BLaER1 (cell line): Measurements from ENCODE around the gene CDC6.

Experiments used
- H3K27ac ChIP-seq: shearing (Covaris generic); formaldehyde crosslinking; 2 replicates; pipeline ENCODE4 v1.8.1; 2022
- H3K27me3 ChIP-seq: shearing (Covaris generic); formaldehyde crosslinking; 2 replicates; pipeline ENCODE4 v1.8.1; 2022
- H3K36me3 ChIP-seq: shearing (Covaris generic); formaldehyde crosslinking; 2 replicates; pipeline ENCODE4 v1.8.1; 2022
- H3K4me1 ChIP-seq: shearing (Covaris generic); formaldehyde crosslinking; 2 replicates; pipeline ENCODE4 v1.8.1; 2022
- H3K4me2 ChIP-seq: shearing (Covaris generic); formaldehyde crosslinking; 2 replicates; pipeline ENCODE4 v1.8.1; 2022
- H3K4me3 ChIP-seq: shearing (Covaris generic); formaldehyde crosslinking; 2 replicates; pipeline ENCODE4 v1.8.1; 2022
- H3K9ac ChIP-seq: shearing (Covaris generic); formaldehyde crosslinking; 2 replicates; pipeline ENCODE4 v1.8.1; 2022
- H3K9me3 ChIP-seq: shearing (Covaris generic); formaldehyde crosslinking; 2 replicates; pipeline ENCODE4 v1.8.1; 2022
- H4K20me1 ChIP-seq: shearing (Covaris generic); formaldehyde crosslinking; 2 replicates; pipeline ENCODE4 v1.8.1; 2022
- Cebpa-rat ChIP-seq: shearing (Covaris generic); IDR thresholded peaks from 2 replicates; pipeline ENCODE4 v1.8.1; 2022

Gene CDC6

GRCh38 chr17:40260528-40260927, 27.2 kb upstream of the CDC6 start:
- H3K4me1 ChIP-seq, result no peaks in the 10 kb centered on the region
- H3K4me2 ChIP-seq, result no peak overlapping the region
- no peaks in the 10 kb centered on the region for H3K9me3 ChIP-seq
- no peak overlapping the region for H3K9ac ChIP-seq
- no peaks in the 10 kb centered on the region for H4K20me1 ChIP-seq
- H3K27ac ChIP-seq, result no peak overlapping the region
- H3K4me3 ChIP-seq, result no peak overlapping the region
- peaks cover 99% of the 10 kb centered on the region for H3K36me3 ChIP-seq
- TF ChIP-seq Cebpa-rat, result no peak
- H3K27me3 ChIP-seq, result no peaks in the 10 kb centered on the region

DNA sequence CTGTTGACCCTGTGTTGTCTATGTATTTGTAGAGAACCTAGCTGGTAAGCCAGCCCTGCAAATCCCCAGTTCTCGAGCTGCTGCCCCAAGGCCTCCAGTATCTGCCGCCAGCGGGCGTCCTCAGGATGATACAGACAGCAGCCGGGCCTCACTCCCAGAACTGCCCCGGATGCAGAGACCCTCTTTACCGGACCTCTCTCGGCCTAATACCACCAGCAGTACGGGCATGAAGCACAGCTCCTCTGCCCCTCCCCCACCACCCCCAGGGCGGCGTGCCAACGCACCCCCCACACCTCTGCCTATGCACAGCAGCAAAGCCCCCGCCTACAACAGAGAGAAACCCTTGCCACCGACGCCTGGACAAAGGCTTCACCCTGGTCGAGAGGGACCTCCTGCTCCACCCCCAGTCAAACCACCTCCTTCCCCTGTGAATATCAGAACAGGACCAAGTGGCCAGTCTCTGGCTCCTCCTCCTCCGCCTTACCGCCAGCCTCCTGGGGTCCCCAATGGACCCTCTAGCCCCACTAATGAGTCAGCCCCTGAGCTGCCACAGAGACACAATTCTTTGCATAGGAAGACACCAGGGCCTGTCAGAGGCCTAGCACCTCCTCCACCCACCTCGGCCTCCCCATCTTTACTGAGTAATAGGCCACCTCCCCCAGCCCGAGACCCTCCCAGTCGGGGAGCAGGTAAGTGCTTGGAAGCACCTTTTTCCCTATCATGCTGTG, 23.1 kb upstream of the CDC6 start:
- no peak overlapping the region for H3K4me2 ChIP-seq
- no peak overlapping the region for H3K9ac ChIP-seq
- no peaks in the 10 kb centered on the region for H4K20me1 ChIP-seq
- H3K4me1 ChIP-seq, result no peaks in the 10 kb centered on the region
- no peak for TF ChIP-seq Cebpa-rat
- no peaks in the 10 kb centered on the region for H3K9me3 ChIP-seq
- H3K27ac ChIP-seq, result no peak overlapping the region
- no peak overlapping the region for H3K4me3 ChIP-seq
- H3K36me3 ChIP-seq, result peaks cover 96% of the 10 kb centered on the region
- H3K27me3 ChIP-seq, result no peaks in the 10 kb centered on the region

- H3K9me3 ChIP-seq, result no peaks in the 10 kb centered on the region
- H3K9ac ChIP-seq, result no peak overlapping the region
- no peak overlapping the region for H3K4me2 ChIP-seq
- H3K4me3 ChIP-seq, result no peak overlapping the region
- H3K4me1 ChIP-seq, result no peaks in the 10 kb centered on the region
- H3K36me3 ChIP-seq, result peaks cover 95% of the 10 kb centered on the region
- H3K27me3 ChIP-seq, result no peaks in the 10 kb centered on the region
- no peak overlapping the region for H3K27ac ChIP-seq
- no peaks in the 10 kb centered on the region for H4K20me1 ChIP-seq
- no peak for TF ChIP-seq Cebpa-rat
These were observed 22.3 kb upstream of the CDC6 start for GRCh38 chr17:40265337-40265736.

DNA sequence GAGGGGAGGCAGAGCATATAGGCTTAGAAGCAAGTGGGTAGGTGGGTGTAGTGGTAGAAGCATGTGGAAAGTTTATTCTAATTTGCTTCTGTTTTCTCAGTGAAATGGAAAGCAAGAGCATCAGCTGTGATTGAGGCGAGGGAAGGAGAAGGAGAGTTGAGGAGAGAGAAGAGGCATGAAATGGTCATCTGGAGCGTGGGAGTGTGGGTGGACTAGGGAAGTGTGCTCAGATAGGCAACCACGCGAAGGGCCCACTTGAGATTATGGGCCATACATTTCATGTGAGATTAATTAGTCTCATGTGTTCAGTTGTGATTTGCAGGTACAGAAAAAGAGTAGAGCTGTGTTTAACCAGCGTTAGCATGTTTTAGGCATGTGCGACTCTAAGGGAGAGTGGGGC, 20.8 kb upstream of the CDC6 start:
- no peaks in the 10 kb centered on the region for H3K9me3 ChIP-seq
- peaks cover 95% of the 10 kb centered on the region for H3K36me3 ChIP-seq
- H3K4me3 ChIP-seq, result no peak overlapping the region
- H3K27me3 ChIP-seq, result no peaks in the 10 kb centered on the region
- no peaks in the 10 kb centered on the region for H4K20me1 ChIP-seq
- no peaks in the 10 kb centered on the region for H3K4me1 ChIP-seq
- no peak overlapping the region for H3K27ac ChIP-seq
- H3K9ac ChIP-seq, result no peak overlapping the region
- TF ChIP-seq Cebpa-rat, result no peak
- no peak overlapping the region for H3K4me2 ChIP-seq

GRCh38 chr17:40268141-40268712, 19.5 kb upstream of the CDC6 start:
- TF ChIP-seq Cebpa-rat, result no peak
- H3K27me3 ChIP-seq, result no peaks in the 10 kb centered on the region
- H3K4me1 ChIP-seq, result no peaks in the 10 kb centered on the region
- peaks cover 95% of the 10 kb centered on the region for H3K36me3 ChIP-seq
- no peaks in the 10 kb centered on the region for H4K20me1 ChIP-seq
- H3K27ac ChIP-seq, result no peak overlapping the region
- no peak overlapping the region for H3K9ac ChIP-seq
- H3K4me3 ChIP-seq, result no peak overlapping the region
- H3K4me2 ChIP-seq, result no peak overlapping the region
- H3K9me3 ChIP-seq, result no peaks in the 10 kb centered on the region

- Histone ChIP-seq H3K9ac (no peak overlapping the region), H3K27ac (no peak overlapping the region), H3K4me1 (peaks cover 4% of the 10 kb centered on the region; the same call in 1 of the 2 replicates), H3K4me3 (no peak overlapping the region), H3K27me3 (no peaks in the 10 kb centered on the region), H3K4me2 (no peak overlapping the region), H4K20me1 (no peaks in the 10 kb centered on the region), H3K9me3 (no peaks in the 10 kb centered on the region), H3K36me3 (peaks cover 96% of the 10 kb centered on the region)
- no peak for TF ChIP-seq Cebpa-rat
These were observed 9.3 kb upstream of the CDC6 start for GRCh38 chr17:40278414-40278813.

DNA sequence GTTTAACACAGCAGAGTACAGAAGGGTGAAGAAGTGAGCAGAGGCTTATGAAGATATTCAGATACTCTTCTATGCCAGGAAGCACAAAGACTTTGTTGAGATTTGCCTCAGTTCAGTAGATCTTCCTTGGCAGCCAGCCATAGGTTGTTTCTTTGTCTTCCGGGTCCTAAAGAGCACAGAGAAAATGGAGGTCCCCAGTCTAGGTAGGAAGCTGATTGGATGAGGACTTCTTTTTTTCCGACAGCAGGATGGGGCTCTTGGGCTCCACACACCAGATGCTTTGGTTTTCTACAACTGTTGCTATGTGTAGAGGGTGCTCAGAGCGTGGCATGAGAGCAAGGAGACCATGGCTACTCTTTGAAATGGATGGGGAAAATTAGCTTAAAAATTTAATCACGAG, 8.3 kb upstream of the CDC6 start:
- Histone ChIP-seq H3K4me2 (no peak overlapping the region), H3K36me3 (peaks cover 90% of the 10 kb centered on the region), H3K9me3 (no peaks in the 10 kb centered on the region), H3K9ac (no peak overlapping the region), H3K4me3 (no peak overlapping the region), H3K27me3 (no peaks in the 10 kb centered on the region), H3K4me1 (peaks cover 4% of the 10 kb centered on the region; the same call in 1 of the 2 replicates), H4K20me1 (no peaks in the 10 kb centered on the region), H3K27ac (no peak overlapping the region)
- no peak for TF ChIP-seq Cebpa-rat

DNA sequence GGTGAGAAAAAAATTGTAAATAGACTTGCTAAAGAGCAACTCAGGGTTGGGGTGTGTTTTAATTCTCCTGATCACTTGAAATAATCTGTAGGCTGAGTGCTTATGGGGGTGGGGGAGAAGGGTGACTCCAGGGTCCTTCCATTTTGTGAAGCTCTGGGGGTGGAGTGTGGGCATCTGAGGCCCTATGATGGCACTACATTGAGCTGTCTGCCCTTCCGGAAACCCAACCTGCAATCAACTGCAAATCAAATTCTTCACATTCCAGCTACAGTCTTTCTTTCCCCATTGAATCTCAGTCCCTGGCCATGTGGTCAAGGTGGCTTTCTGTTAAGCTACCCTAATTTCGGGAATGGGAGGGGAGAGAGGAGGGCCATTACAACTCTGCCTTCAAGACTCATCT, 6.0 kb upstream of the CDC6 start:
- Histone ChIP-seq H3K4me1 (no peaks in the 10 kb centered on the region), H3K27ac (no peak overlapping the region), H3K9me3 (no peaks in the 10 kb centered on the region), H3K36me3 (peaks cover 67% of the 10 kb centered on the region), H3K4me2 (no peak overlapping the region), H3K4me3 (no peak overlapping the region), H4K20me1 (no peaks in the 10 kb centered on the region), H3K9ac (no peak overlapping the region), H3K27me3 (no peaks in the 10 kb centered on the region)
- no peak for TF ChIP-seq Cebpa-rat

- no peaks in the 10 kb centered on the region for H3K9me3 ChIP-seq
- TF ChIP-seq Cebpa-rat, result no peak
- peaks cover 47% of the 10 kb centered on the region for H3K36me3 ChIP-seq
- H3K4me2 ChIP-seq, result no peak overlapping the region
- no peak overlapping the region for H3K9ac ChIP-seq
- peaks cover under 1% of the 10 kb centered on the region; the same call in 1 of the 2 replicates for H4K20me1 ChIP-seq
- no peak overlapping the region for H3K27ac ChIP-seq
- H3K4me3 ChIP-seq, result no peak overlapping the region
- no peaks in the 10 kb centered on the region for H3K27me3 ChIP-seq
- peaks cover 4% of the 10 kb centered on the region for H3K4me1 ChIP-seq
These were observed 4.0 kb upstream of the CDC6 start for GRCh38 chr17:40283662-40284061.

- H3K4me3 ChIP-seq, result no peak overlapping the region
These were observed 3.5 kb upstream of the CDC6 start for GRCh38 chr17:40284085-40284713.

More at GRCh38 chr17:40284085-40284713, 3.5 kb upstream of the CDC6 start:
- Histone ChIP-seq H3K4me2 (no peak overlapping the region), H3K4me1 (peaks cover 10% of the 10 kb centered on the region), H3K27ac (no peak overlapping the region), H3K27me3 (no peaks in the 10 kb centered on the region), H3K36me3 (peaks cover 42% of the 10 kb centered on the region), H3K9ac (no peak overlapping the region), H4K20me1 (peaks cover 6% of the 10 kb centered on the region; the same call in 1 of the 2 replicates), H3K9me3 (no peaks in the 10 kb centered on the region)
- no peak for TF ChIP-seq Cebpa-rat
